Subcutaneous abdominal adipose tissue (tissue), 5 donors: ENCODE results near the gene B9D1.

Source experiments
- H3K27ac ChIP-seq: one replicate; pipeline ENCODE4 v1.7.0; 2013; ENCODE audit warnings: low read depth, mild to moderate bottlenecking, inconsistent platforms, low read length, moderate library complexity
- H3K27me3 ChIP-seq, 5 donors: one replicate each; pipeline ENCODE4 v1.7.0; 2013; ENCODE audit warnings: low read length in 5 of 5, inconsistent platforms in 1 of 5; ENCODE audit not compliant: control insufficient read depth in 5 of 5, insufficient read depth in 4 of 5
- H3K36me3 ChIP-seq, 5 donors: one replicate each; pipeline ENCODE4 v1.7.0; 2013; ENCODE audit warnings: low read length in 5 of 5; ENCODE audit not compliant: control insufficient read depth in 5 of 5, insufficient read depth in 5 of 5
- H3K4me1 ChIP-seq, 5 donors: one replicate each; pipeline ENCODE4 v1.7.0; 2013; ENCODE audit warnings: low read length in 5 of 5, mild to moderate bottlenecking in 3 of 5, moderate library complexity in 1 of 5; ENCODE audit not compliant: control insufficient read depth in 5 of 5, insufficient read depth in 5 of 5
- H3K4me3 ChIP-seq, 5 donors: one replicate each; pipeline ENCODE4 v1.7.0; 2013; ENCODE audit warnings: low read length in 5 of 5, low read depth in 1 of 5
- H3K9ac ChIP-seq, 5 donors: one replicate each; pipeline ENCODE4 v1.7.0; 2013; ENCODE audit warnings: low read length in 5 of 5, mild to moderate bottlenecking in 4 of 5, moderate library complexity in 3 of 5
- H3K9me3 ChIP-seq, 5 donors: one replicate each; pipeline ENCODE4 v1.7.0; 2013; ENCODE audit warnings: low read length in 5 of 5; ENCODE audit not compliant: control insufficient read depth in 5 of 5
- donor health status: healthy.
- donor health status: healthy.
- donor health status: healthy.
- donor health status: healthy.
- donor health status: healthy.

The B9D1 gene

GRCh38 chr17:19299866-19300265, 62.7 kb downstream of the B9D1 start:
- Histone ChIP-seq H3K27ac (no peak overlapping the region), H3K36me3 (peaks cover 0 to 7% (median 0%) of the 10 kb centered on the region in 5 donors), H3K4me3 (no peak overlapping the region), H3K9me3 (no peaks in the 10 kb centered on the region), H3K27me3 (no peaks in the 10 kb centered on the region), H3K4me1 (peaks cover 10 to 64% (median 56%) of the 10 kb centered on the region in 5 donors), H3K9ac (no peak overlapping the region)

DNA sequence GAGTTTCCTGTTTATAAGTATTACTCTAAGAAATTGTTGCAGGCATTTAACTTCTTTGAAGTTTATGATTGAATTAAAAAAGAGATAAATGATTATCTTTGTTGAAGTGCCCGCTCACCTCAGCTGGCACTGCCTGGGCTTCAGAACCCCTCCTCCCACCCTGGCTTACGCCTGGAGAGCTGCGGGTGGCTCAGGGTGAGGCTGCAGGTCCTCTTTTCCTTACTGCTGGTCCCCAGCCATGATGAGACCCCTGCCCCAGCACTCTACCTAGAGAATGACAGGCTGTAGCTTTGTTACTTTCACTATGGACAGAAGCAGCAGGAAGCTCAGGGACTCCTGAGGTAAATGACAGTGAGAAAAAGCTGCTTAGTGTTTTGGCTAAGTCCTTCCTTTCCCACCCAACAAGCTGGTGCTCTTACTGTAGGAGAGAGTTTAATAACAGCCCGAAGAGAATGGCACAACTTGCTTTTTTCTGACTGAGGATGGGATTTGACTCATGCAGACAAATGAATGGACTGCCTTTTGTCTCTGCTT, 63.2 kb downstream of the B9D1 start:
- peaks cover 0 to 3% (median 0%) of the 10 kb centered on the region in 5 donors for H3K36me3 ChIP-seq
- no peak overlapping the region for H3K9ac ChIP-seq
- H3K9me3 ChIP-seq, result no peaks in the 10 kb centered on the region
- no peaks in the 10 kb centered on the region for H3K27me3 ChIP-seq
- H3K4me1 ChIP-seq, result peaks cover 6 to 58% (median 50%) of the 10 kb centered on the region in 5 donors
- no peak overlapping the region for H3K4me3 ChIP-seq
- H3K27ac ChIP-seq, result no peak overlapping the region

GRCh38 chr17:19298569-19299213, 63.8 kb downstream of the B9D1 start:
- Histone ChIP-seq H3K4me1 (peaks cover 6 to 53% (median 45%) of the 10 kb centered on the region in 5 donors), H3K27ac (no peak overlapping the region)

GRCh38 chr17:19296786-19297778, 65.4 kb downstream of the B9D1 start:
- Histone ChIP-seq H3K9ac (no peak overlapping the region), H3K4me3 (no peak overlapping the region), H3K9me3 (no peaks in the 10 kb centered on the region), H3K4me1 (peaks cover 3 to 37% (median 29%) of the 10 kb centered on the region in 5 donors), H3K27me3 (no peaks in the 10 kb centered on the region), H3K27ac (no peak overlapping the region), H3K36me3 (peaks cover 0 to 2% (median 0%) of the 10 kb centered on the region in 5 donors)

More at GRCh38 chr17:19298569-19299213, 63.8 kb downstream of the B9D1 start:
- Histone ChIP-seq H3K4me3 (no peak overlapping the region), H3K9me3 (no peaks in the 10 kb centered on the region), H3K27me3 (no peaks in the 10 kb centered on the region), H3K36me3 (peaks cover 0 to 2% (median 0%) of the 10 kb centered on the region in 5 donors), H3K9ac (no peak overlapping the region)

DNA sequence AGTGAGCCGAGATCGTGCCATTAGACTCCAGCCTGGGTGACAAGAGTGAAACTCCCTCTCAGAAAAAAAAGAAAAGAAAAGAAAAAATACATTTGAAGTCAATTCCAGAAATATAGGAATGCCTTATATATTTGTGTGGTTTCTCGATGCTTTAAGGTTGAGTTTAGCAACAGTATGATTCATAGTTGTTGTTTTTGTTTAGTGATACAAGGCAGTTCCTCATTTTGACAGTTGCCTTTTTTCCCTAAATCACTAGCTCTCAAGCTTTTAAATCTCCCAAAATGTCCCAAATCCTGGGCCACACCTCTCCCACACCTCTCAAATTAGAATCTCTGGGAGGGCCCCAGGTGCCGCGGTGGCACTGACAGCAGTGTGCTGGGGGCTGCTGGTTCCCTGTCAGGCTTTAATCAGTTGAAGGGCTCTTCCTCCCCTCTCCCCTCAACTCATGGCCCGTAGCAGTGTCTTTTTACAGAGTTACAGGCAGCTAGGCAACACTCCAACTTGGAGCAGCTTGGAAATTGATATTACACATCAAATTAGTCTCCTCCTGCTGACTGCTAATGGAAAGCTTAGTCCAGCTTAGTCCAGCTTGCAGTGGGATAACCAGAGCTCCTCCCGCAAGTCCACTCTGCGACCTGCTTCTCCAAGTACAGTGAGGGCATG, 66.9 kb downstream of the B9D1 start:
- Histone ChIP-seq H3K36me3 (peaks cover 0 to 2% (median 0%) of the 10 kb centered on the region in 5 donors), H3K27ac (no peak overlapping the region), H3K4me3 (no peak overlapping the region), H3K4me1 (peaks cover 3 to 31% (median 24%) of the 10 kb centered on the region in 5 donors), H3K27me3 (no peaks in the 10 kb centered on the region), H3K9me3 (no peaks in the 10 kb centered on the region), H3K9ac (peak overlapping the region in 1 of 5 donors; percentile 38)

GRCh38 chr17:19294443-19294842, 68.1 kb downstream of the B9D1 start:
- Histone ChIP-seq H3K36me3 (peaks cover 0 to 2% (median 0%) of the 10 kb centered on the region in 5 donors), H3K9me3 (no peaks in the 10 kb centered on the region), H3K9ac (no peak overlapping the region), H3K4me3 (no peak overlapping the region), H3K27me3 (no peaks in the 10 kb centered on the region), H3K27ac (no peak overlapping the region), H3K4me1 (peaks cover 5 to 37% (median 30%) of the 10 kb centered on the region in 5 donors)
